RWPE2 (cell line): ENCODE results near the gene COL28A1.

ENCODE experiments used
- ATAC-seq: fragments of 200-7000 bp; cut with Tn5 transposase; 3 replicates; pipeline ENCODE4 v1.9.1; 2021; ENCODE audit warnings: low read depth
- DNase-seq: peaks from one replicate; pipeline ENCODE4 v3.0.0-alpha.2; 2020; ENCODE audit warnings: low spot score
- H3K27ac ChIP-seq: fragments of 450-650 bp; 2 replicates; pipeline ENCODE4 v1.5.1; 2017; ENCODE audit warnings: mild to moderate bottlenecking; ENCODE audit not compliant: poor library complexity, severe bottlenecking
- H3K27me3 ChIP-seq: fragments of 250-450 bp; sonication (Bioruptor Pico); 2 replicates; pipeline ENCODE4 v1.5.1; 2021; ENCODE audit warnings: mild to moderate bottlenecking, moderate library complexity; ENCODE audit not compliant: insufficient read depth, poor library complexity, severe bottlenecking
- H3K36me3 ChIP-seq: fragments of 250-450 bp; sonication (Bioruptor Pico); 2 replicates; pipeline ENCODE4 v1.5.1; 2020; ENCODE audit warnings: low read depth, mild to moderate bottlenecking, moderate library complexity
- H3K4me1 ChIP-seq: fragments of 250-450 bp; sonication (Bioruptor Pico); 2 replicates; pipeline ENCODE4 v1.5.1; 2021; ENCODE audit warnings: mild to moderate bottlenecking, moderate library complexity; ENCODE audit not compliant: insufficient read depth, poor library complexity, severe bottlenecking
- H3K4me3 ChIP-seq: fragments of 250-450 bp; sonication (Bioruptor Pico); 2 replicates; pipeline ENCODE4 v1.5.1; 2021; ENCODE audit warnings: mild to moderate bottlenecking, moderate library complexity; ENCODE audit not compliant: severe bottlenecking
- H3K9me3 ChIP-seq: fragments of 250-450 bp; sonication (Bioruptor Pico); 2 replicates; pipeline ENCODE4 v1.5.1; 2021; ENCODE audit warnings: mild to moderate bottlenecking, moderate library complexity; ENCODE audit not compliant: severe bottlenecking
- CTCF ChIP-seq: fragments of 450-650 bp; IDR thresholded peaks from one replicate; pipeline ENCODE4 v1.5.1; 2017; ENCODE audit warnings: mild to moderate bottlenecking, moderate library complexity; ENCODE audit not compliant: poor library complexity, severe bottlenecking

The COL28A1 gene

GRCh38 chr7:7569615-7570014 is 33.9 kb upstream of the COL28A1 start:
- Histone ChIP-seq H3K36me3 (peaks cover 16% of the 10 kb centered on the region), H3K27me3 (no peaks in the 10 kb centered on the region), H3K9me3 (no peaks in the 10 kb centered on the region), H3K27ac (no peak overlapping the region), H3K4me3 (no peak overlapping the region), H3K4me1 (peaks cover 8% of the 10 kb centered on the region)
- no peak for ATAC-seq
- no peak for TF ChIP-seq CTCF
- DNase-seq = no peak

- ATAC-seq = no peak
- Histone ChIP-seq H3K36me3 (peaks cover 12% of the 10 kb centered on the region), H3K27me3 (no peaks in the 10 kb centered on the region), H3K4me1 (peaks cover 13% of the 10 kb centered on the region), H3K27ac (no peak overlapping the region), H3K9me3 (no peaks in the 10 kb centered on the region), H3K4me3 (no peak overlapping the region)
- DNase-seq = no peak
- no peak for TF ChIP-seq CTCF
Measured at GRCh38 chr7:7569081-7569527, 33.4 kb upstream of the COL28A1 start.

- peaks cover 8% of the 10 kb centered on the region for H3K36me3 ChIP-seq
- H3K9me3 ChIP-seq = no peaks in the 10 kb centered on the region
- ATAC-seq (no peak), DNase-seq (no peak)
- H3K27me3 ChIP-seq = no peaks in the 10 kb centered on the region
- no peak overlapping the region for H3K4me3 ChIP-seq
- TF ChIP-seq CTCF = no peak
- peaks cover 15% of the 10 kb centered on the region for H3K4me1 ChIP-seq
- H3K27ac ChIP-seq = no peak overlapping the region
Measured at GRCh38 chr7:7568553-7568952, 32.9 kb upstream of the COL28A1 start.

GRCh38 chr7:7567898-7568531 is 32.3 kb upstream of the COL28A1 start:
- no peak for TF ChIP-seq CTCF
- Histone ChIP-seq H3K27ac (peak overlapping the region; percentile 81), H3K4me1 (peaks cover 15% of the 10 kb centered on the region), H3K27me3 (no peaks in the 10 kb centered on the region), H3K9me3 (no peaks in the 10 kb centered on the region), H3K4me3 (peak overlapping the region; percentile 83), H3K36me3 (peaks cover 8% of the 10 kb centered on the region)
- ATAC-seq = no peak
- DNase-seq = no peak
